GM12878 (cell line): ENCODE results near the gene ST7. TPM values are rescaled to one million over a fixed set of nuclear protein-coding genes. Genes with fewer than 3 reads are reported as not detected.

ENCODE experiments used
- EGR1 ChIP-seq, 2 experiments: IDR thresholded peaks; 1 replicate in 1 of 2; 2 replicates in 1 of 2; pipeline ENCODE4 v1.6.1; 2011 to 2012; ENCODE audit warnings: low read depth in 2 of 2, low read length in 2 of 2, borderline replicate concordance in 1 of 2, mild to moderate bottlenecking in 1 of 2, moderate library complexity in 1 of 2
- GABPA ChIP-seq: IDR thresholded peaks from 2 replicates; pipeline ENCODE4 v1.6.1; 2014; ENCODE audit warnings: antibody characterized with exemption, low read depth, mild to moderate bottlenecking, inconsistent platforms
- RAD51 ChIP-seq: fragments of 450-650 bp; IDR thresholded peaks from 2 replicates; pipeline ENCODE4 v1.6.1; 2016; ENCODE audit warnings: moderate library complexity, mild to moderate bottlenecking, inconsistent platforms
- SMC3 ChIP-seq: IDR thresholded peaks from 2 replicates; pipeline ENCODE4 v1.6.1; 2011; ENCODE audit warnings: low read length, improper control_type of control experiment, borderline replicate concordance
- polyA plus RNA-seq, 11 experiments: library from polyadenylated mRNA; depleted of rRNA in 4 of 11; unstranded in 6 of 11; stranded (reverse) in 5 of 11; fragments of >200 nt; fragmentation: Nextera tagmentation in 4 of 11; fragmentation: Illumina TruSeq in 1 of 11; extraction: Ambion mirVana in 4 of 11; extraction: Trizol in 1 of 11; gene quantifications; 1 replicate in 1 of 11; 2 replicates in 10 of 11; pipeline versions ENCODE4 v1.2.1 to v1.2.3, GENCODE V29; 2011 to 2016; ENCODE audit warnings: inconsistent platforms in 2 of 11, missing spikeins in 2 of 11, low read depth in 1 of 11
- total RNA-seq, 4 experiments: library from RNA; depleted of rRNA in 3 of 4; stranded (reverse); fragments of >200 nt in 3 of 4; fragmentation: Illumina TruSeq in 1 of 4; extraction: Trizol in 1 of 4; gene quantifications; 2 replicates each; pipeline versions ENCODE4 v1.2.1 to v1.2.3, GENCODE V29; 2013 to 2021
- TF ChIP-seq, protein P1 (sequence below), 3 experiments: IDR thresholded peaks in 2 of 3; conservative IDR thresholded peaks in 1 of 3; 2 replicates each; pipeline ENCODE4 v1.5.1; 2011; ENCODE audit warnings: low read depth in 3 of 3, low read length in 3 of 3, mild to moderate bottlenecking in 3 of 3, control low read depth in 2 of 3, moderate library complexity in 2 of 3, inconsistent platforms in 1 of 3, mixed read lengths in 1 of 3; ENCODE audit not compliant: control insufficient read depth in 2 of 3, insufficient read depth in 1 of 3; ENCODE audit errors: extremely low read depth in 1 of 3
- TF ChIP-seq, protein P2 (sequence below): fragments of 450-650 bp; IDR thresholded peaks from 2 replicates; pipeline ENCODE4 v1.6.1; 2018; ENCODE audit warnings: borderline replicate concordance, mild to moderate bottlenecking; ENCODE audit not compliant: partially characterized antibody
- TF ChIP-seq, protein P3 (sequence below): IDR thresholded peaks from 2 replicates; pipeline ENCODE4 v1.6.1; 2012; ENCODE audit warnings: improper control_type of control experiment, low read depth, low read length; ENCODE audit not compliant: insufficient replicate concordance
- TF ChIP-seq, protein P4 (sequence below): fragments of 450-650 bp; formaldehyde crosslinking; IDR thresholded peaks from 2 replicates; pipeline ENCODE4 v1.5.0; 2022; ENCODE audit warnings: mild to moderate bottlenecking, missing genetic modification characterization
- TF ChIP-seq, protein P5 (sequence below): fragments of 450-650 bp; formaldehyde crosslinking; IDR thresholded peaks from 2 replicates; pipeline ENCODE4 v1.4.0; 2020; ENCODE audit warnings: mild to moderate bottlenecking, moderate library complexity

The ST7 gene
- total and polyA plus RNA-seq, 10 of the 15 experiments (the other 5 are each of a cell fraction or from before 2014, with no cell fraction given) = 27.7 to 76.4 (median 53.6) TPM

DNA sequence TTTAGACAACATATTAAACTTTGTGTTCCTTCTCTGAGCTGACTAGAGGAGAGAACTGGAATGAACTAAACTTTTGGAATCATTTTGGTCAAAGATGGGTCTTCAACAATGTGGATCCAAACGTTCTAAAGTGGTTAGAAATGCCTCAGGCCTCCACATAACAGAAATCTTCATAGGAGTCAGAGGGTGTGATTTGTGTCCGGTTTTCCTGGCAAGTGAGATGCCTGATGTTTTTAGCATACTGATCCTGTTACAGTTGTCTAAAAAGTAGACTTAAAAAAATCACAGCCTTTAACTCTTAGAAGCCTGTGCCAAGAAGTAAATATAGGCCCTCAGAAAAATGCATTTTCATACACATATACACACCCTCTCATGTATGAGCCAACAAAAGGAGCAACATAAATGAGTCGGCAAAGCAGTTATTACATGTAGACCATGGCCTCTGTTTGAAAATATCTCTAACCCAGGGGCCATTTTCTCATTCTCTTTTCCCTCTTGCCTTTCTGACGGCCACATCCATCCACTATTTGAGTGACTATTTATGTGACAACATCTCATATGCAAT is 64.5 kb downstream of the ST7 start (continued):
- TF ChIP-seq, protein P1, sequence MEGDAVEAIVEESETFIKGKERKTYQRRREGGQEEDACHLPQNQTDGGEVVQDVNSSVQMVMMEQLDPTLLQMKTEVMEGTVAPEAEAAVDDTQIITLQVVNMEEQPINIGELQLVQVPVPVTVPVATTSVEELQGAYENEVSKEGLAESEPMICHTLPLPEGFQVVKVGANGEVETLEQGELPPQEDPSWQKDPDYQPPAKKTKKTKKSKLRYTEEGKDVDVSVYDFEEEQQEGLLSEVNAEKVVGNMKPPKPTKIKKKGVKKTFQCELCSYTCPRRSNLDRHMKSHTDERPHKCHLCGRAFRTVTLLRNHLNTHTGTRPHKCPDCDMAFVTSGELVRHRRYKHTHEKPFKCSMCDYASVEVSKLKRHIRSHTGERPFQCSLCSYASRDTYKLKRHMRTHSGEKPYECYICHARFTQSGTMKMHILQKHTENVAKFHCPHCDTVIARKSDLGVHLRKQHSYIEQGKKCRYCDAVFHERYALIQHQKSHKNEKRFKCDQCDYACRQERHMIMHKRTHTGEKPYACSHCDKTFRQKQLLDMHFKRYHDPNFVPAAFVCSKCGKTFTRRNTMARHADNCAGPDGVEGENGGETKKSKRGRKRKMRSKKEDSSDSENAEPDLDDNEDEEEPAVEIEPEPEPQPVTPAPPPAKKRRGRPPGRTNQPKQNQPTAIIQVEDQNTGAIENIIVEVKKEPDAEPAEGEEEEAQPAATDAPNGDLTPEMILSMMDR (IDR thresholded peaks at IDR 0.05 in 2 of 3, conservative IDR thresholded peaks at IDR 0.05 in 1 of 3; ENCODE audit: control insufficient read depth in 2 of 3, extremely low read depth in 1 of 3, insufficient read depth in 1 of 3, low read depth in 3 of 3, low read length in 3 of 3) = no peak
- TF ChIP-seq GABPA = no peak
- TF ChIP-seq, protein P2, sequence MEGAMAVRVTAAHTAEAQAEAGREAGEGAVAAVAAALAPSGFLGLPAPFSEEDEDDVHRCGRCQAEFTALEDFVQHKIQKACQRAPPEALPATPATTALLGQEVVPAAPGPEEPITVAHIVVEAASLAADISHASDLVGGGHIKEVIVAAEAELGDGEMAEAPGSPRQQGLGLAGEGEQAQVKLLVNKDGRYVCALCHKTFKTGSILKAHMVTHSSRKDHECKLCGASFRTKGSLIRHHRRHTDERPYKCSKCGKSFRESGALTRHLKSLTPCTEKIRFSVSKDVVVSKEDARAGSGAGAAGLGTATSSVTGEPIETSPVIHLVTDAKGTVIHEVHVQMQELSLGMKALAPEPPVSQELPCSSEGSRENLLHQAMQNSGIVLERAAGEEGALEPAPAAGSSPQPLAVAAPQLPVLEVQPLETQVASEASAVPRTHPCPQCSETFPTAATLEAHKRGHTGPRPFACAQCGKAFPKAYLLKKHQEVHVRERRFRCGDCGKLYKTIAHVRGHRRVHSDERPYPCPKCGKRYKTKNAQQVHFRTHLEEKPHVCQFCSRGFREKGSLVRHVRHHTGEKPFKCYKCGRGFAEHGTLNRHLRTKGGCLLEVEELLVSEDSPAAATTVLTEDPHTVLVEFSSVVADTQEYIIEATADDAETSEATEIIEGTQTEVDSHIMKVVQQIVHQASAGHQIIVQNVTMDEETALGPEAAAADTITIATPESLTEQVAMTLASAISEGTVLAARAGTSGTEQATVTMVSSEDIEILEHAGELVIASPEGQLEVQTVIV = no peak
- no peak for TF ChIP-seq EGR1 (IDR thresholded peaks at IDR 0.05; ENCODE audit: borderline replicate concordance in 1 of 2, low read depth in 2 of 2, low read length in 2 of 2)
- no peak for TF ChIP-seq SMC3
- TF ChIP-seq, protein P3, sequence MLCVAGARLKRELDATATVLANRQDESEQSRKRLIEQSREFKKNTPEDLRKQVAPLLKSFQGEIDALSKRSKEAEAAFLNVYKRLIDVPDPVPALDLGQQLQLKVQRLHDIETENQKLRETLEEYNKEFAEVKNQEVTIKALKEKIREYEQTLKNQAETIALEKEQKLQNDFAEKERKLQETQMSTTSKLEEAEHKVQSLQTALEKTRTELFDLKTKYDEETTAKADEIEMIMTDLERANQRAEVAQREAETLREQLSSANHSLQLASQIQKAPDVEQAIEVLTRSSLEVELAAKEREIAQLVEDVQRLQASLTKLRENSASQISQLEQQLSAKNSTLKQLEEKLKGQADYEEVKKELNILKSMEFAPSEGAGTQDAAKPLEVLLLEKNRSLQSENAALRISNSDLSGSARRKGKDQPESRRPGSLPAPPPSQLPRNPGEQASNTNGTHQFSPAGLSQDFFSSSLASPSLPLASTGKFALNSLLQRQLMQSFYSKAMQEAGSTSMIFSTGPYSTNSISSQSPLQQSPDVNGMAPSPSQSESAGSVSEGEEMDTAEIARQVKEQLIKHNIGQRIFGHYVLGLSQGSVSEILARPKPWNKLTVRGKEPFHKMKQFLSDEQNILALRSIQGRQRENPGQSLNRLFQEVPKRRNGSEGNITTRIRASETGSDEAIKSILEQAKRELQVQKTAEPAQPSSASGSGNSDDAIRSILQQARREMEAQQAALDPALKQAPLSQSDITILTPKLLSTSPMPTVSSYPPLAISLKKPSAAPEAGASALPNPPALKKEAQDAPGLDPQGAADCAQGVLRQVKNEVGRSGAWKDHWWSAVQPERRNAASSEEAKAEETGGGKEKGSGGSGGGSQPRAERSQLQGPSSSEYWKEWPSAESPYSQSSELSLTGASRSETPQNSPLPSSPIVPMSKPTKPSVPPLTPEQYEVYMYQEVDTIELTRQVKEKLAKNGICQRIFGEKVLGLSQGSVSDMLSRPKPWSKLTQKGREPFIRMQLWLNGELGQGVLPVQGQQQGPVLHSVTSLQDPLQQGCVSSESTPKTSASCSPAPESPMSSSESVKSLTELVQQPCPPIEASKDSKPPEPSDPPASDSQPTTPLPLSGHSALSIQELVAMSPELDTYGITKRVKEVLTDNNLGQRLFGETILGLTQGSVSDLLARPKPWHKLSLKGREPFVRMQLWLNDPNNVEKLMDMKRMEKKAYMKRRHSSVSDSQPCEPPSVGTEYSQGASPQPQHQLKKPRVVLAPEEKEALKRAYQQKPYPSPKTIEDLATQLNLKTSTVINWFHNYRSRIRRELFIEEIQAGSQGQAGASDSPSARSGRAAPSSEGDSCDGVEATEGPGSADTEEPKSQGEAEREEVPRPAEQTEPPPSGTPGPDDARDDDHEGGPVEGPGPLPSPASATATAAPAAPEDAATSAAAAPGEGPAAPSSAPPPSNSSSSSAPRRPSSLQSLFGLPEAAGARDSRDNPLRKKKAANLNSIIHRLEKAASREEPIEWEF = no peak
- TF ChIP-seq, protein P4, sequence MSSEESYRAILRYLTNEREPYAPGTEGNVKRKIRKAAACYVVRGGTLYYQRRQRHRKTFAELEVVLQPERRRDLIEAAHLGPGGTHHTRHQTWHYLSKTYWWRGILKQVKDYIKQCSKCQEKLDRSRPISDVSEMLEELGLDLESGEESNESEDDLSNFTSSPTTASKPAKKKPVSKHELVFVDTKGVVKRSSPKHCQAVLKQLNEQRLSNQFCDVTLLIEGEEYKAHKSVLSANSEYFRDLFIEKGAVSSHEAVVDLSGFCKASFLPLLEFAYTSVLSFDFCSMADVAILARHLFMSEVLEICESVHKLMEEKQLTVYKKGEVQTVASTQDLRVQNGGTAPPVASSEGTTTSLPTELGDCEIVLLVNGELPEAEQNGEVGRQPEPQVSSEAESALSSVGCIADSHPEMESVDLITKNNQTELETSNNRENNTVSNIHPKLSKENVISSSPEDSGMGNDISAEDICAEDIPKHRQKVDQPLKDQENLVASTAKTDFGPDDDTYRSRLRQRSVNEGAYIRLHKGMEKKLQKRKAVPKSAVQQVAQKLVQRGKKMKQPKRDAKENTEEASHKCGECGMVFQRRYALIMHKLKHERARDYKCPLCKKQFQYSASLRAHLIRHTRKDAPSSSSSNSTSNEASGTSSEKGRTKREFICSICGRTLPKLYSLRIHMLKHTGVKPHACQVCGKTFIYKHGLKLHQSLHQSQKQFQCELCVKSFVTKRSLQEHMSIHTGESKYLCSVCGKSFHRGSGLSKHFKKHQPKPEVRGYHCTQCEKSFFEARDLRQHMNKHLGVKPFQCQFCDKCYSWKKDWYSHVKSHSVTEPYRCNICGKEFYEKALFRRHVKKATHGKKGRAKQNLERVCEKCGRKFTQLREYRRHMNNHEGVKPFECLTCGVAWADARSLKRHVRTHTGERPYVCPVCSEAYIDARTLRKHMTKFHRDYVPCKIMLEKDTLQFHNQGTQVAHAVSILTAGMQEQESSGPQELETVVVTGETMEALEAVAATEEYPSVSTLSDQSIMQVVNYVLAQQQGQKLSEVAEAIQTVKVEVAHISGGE = no peak
- no peak for TF ChIP-seq RAD51
- TF ChIP-seq, protein P5, sequence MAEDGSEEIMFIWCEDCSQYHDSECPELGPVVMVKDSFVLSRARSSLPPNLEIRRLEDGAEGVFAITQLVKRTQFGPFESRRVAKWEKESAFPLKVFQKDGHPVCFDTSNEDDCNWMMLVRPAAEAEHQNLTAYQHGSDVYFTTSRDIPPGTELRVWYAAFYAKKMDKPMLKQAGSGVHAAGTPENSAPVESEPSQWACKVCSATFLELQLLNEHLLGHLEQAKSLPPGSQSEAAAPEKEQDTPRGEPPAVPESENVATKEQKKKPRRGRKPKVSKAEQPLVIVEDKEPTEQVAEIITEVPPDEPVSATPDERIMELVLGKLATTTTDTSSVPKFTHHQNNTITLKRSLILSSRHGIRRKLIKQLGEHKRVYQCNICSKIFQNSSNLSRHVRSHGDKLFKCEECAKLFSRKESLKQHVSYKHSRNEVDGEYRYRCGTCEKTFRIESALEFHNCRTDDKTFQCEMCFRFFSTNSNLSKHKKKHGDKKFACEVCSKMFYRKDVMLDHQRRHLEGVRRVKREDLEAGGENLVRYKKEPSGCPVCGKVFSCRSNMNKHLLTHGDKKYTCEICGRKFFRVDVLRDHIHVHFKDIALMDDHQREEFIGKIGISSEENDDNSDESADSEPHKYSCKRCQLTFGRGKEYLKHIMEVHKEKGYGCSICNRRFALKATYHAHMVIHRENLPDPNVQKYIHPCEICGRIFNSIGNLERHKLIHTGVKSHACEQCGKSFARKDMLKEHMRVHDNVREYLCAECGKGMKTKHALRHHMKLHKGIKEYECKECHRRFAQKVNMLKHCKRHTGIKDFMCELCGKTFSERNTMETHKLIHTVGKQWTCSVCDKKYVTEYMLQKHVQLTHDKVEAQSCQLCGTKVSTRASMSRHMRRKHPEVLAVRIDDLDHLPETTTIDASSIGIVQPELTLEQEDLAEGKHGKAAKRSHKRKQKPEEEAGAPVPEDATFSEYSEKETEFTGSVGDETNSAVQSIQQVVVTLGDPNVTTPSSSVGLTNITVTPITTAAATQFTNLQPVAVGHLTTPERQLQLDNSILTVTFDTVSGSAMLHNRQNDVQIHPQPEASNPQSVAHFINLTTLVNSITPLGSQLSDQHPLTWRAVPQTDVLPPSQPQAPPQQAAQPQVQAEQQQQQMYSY (CRISPR knock-in tag) = no peak
